GM23248 (cell line): Measurements from ENCODE around the gene PRKRIP1. TPM values are rescaled to one million over a fixed set of nuclear protein-coding genes. Genes with fewer than 3 reads are reported as not detected.
A peak's percentile ranks its signal among the peaks of the same experiment; 100 is the strongest.

Experiments
- DNase-seq: peaks from one replicate; pipeline ENCODE4 v3.0.0-alpha.2; 2015
- H2AFZ ChIP-seq: fragments of 200-600 bp; sonication (generic); 2 replicates; pipeline ENCODE4 v1.6.1; 2016; ENCODE audit warnings: antibody characterized with exemption
- H3F3A ChIP-seq: fragments of 200-600 bp; sonication (generic); 2 replicates; pipeline ENCODE4 v1.6.1; 2016; ENCODE audit warnings: mild to moderate bottlenecking, antibody characterized with exemption, mixed run types; ENCODE audit not compliant: insufficient read depth
- H3K27ac ChIP-seq: fragments of 200-600 bp; sonication (generic); 2 replicates; pipeline ENCODE4 v1.5.1; 2016; ENCODE audit warnings: mild to moderate bottlenecking
- H3K27me3 ChIP-seq: fragments of 200-600 bp; sonication (generic); replicated peaks from 2 replicates; pipeline ENCODE4 v1.6.1; 2016; ENCODE audit warnings: mild to moderate bottlenecking; ENCODE audit not compliant: insufficient read depth
- H3K36me3 ChIP-seq: fragments of 200-600 bp; sonication (generic); 2 replicates; pipeline ENCODE4 v1.6.1; 2016; ENCODE audit warnings: low read depth, mild to moderate bottlenecking
- H3K4me1 ChIP-seq: fragments of 200-600 bp; sonication (generic); 2 replicates; pipeline ENCODE4 v1.6.1; 2016; ENCODE audit warnings: mild to moderate bottlenecking; ENCODE audit not compliant: insufficient read depth
- H3K4me2 ChIP-seq: fragments of 200-600 bp; sonication (generic); one replicate; pipeline ENCODE4 v1.6.1; 2016; ENCODE audit warnings: mild to moderate bottlenecking; ENCODE audit not compliant: unreplicated experiment
- H3K4me3 ChIP-seq: fragments of 200-600 bp; sonication (generic); 2 replicates; pipeline ENCODE4 v1.5.1; 2016; ENCODE audit warnings: mild to moderate bottlenecking
- H3K79me2 ChIP-seq: fragments of 200-600 bp; sonication (generic); 2 replicates; pipeline ENCODE4 v1.6.1; 2016; ENCODE audit warnings: mild to moderate bottlenecking; ENCODE audit not compliant: insufficient read depth
- H3K9ac ChIP-seq: fragments of 200-600 bp; sonication (generic); 2 replicates; pipeline ENCODE4 v1.6.1; 2016; ENCODE audit warnings: mild to moderate bottlenecking
- H3K9me2 ChIP-seq: fragments of 200-600 bp; sonication (generic); 2 replicates; pipeline ENCODE4 v1.6.1; 2016; ENCODE audit warnings: mixed run types, mild to moderate bottlenecking, moderate library complexity; ENCODE audit not compliant: insufficient read depth
- H3K9me3 ChIP-seq: fragments of 200-600 bp; sonication (generic); one replicate; pipeline ENCODE4 v1.6.1; 2017; ENCODE audit warnings: low read depth
- H4K20me1 ChIP-seq: fragments of 200-600 bp; sonication (generic); 2 replicates; pipeline ENCODE4 v1.6.0; 2016; ENCODE audit not compliant: insufficient read depth
- EZH2 ChIP-seq: fragments of 200-600 bp; sonication (generic); IDR thresholded peaks from 2 replicates; pipeline ENCODE4 v1.6.1; 2018; ENCODE audit warnings: antibody characterized with exemption, mild to moderate bottlenecking; ENCODE audit not compliant: insufficient read depth, poor library complexity, severe bottlenecking
- EZH2phosphoT487 ChIP-seq: fragments of 200-600 bp; sonication (generic); IDR thresholded peaks from 2 replicates; pipeline ENCODE4 v1.6.1; 2018; ENCODE audit warnings: antibody characterized with exemption, moderate library complexity, mild to moderate bottlenecking, low read depth; ENCODE audit not compliant: insufficient read depth
- WGBS, 2 experiments: methylation state at CpG; one replicate each; pipeline ENCODE4 v1.1.6; 2015 to 2017; ENCODE audit warnings: low lambda C conversion rate in 2 of 2, low coverage in 1 of 2; ENCODE audit errors: missing lambda C conversion rate in 2 of 2; 5-methylcytosine and 5-hydroxymethylcytosine counted together
- in situ Hi-C: fragments of 300-500 bp; cut with MboI; formaldehyde crosslinking; loops from 2 replicates; pipeline ENCODE4 v1.15.0; 2020
- polyA plus RNA-seq: library from polyadenylated mRNA; unstranded; fragments of >200 nt; fragmentation: Nextera tagmentation; extraction: Ambion mirVana; gene quantifications from 2 replicates; pipeline ENCODE4 v1.2.1, GENCODE V29; 2016
- total RNA-seq: library from RNA; depleted of rRNA; stranded (reverse); fragments of >200 nt; shearing (Covaris generic); gene quantifications from 2 replicates; pipeline ENCODE4 v1.2.3, GENCODE V29; 2014

PRKRIP1 gene
- total and polyA plus RNA-seq, 2 experiments from 2014 or later: 17.3 to 19.1 TPM

DNA sequence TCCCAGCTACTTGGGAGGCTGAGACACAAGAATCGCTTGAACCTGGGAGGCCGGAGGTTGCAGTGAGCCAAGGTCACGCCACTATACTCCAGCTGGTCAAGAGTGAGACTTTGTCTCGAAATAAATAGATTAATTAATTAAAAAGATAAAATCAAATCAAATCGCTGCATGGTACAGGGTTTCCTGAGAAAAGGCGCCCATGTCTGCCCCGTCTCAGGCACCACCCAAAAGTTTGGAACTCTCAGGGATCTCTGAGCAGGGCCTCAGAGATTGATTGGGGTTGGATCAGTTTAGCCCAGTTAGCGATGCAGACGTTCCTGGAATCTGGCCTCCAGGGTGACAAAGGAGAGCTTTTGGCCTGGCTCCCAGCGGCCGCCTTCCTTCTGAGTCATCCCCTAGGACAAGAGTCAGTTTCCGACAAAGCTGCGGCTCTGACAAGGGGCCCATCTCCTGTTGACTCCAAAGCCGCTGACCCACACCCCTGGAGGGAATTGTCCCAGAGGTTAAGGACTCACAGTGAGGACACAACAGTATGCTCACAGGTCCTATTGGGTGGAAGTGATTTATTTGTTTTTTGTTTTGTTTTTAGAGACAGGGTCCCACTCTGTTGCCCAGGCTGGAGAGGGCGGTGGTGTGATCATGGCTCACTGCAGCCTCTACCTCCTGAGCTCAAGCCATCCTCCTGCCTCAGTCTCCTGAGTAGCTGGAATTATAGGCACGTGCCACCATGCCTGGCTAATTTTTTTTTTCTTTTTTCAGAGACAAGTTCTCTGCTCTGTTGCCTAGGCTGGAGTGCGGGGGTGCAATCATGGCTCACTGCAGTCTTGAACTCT, 44.0 kb downstream of the PRKRIP1 start:
- no peaks in the 10 kb centered on the region; the same call in 1 of the 2 replicates for H3K36me3 ChIP-seq
- H3F3A ChIP-seq: no peaks in the 10 kb centered on the region
- H3K79me2 ChIP-seq: 0 out of 2 replicates have a peak, but pooled peaks cover 1% of the 10 kb centered on the region
- H3K4me3 ChIP-seq: no peak overlapping the region
- no peaks in the 10 kb centered on the region for H3K9me2 ChIP-seq
- 76 to 78% methylated on average over 17 of the region's 17 CpGs for WGBS, 2 experiments
- no peak overlapping the region for H2AFZ ChIP-seq
- no peaks in the 10 kb centered on the region for H3K27me3 ChIP-seq
- H3K27ac ChIP-seq: no peak overlapping the region
- DNase-seq: peak; percentile 78
- H3K4me2 ChIP-seq: peak overlapping the region; percentile 5
- H3K4me1 ChIP-seq: 0 out of 2 replicates have a peak, but pooled peaks cover 8% of the 10 kb centered on the region
- H3K9me3 ChIP-seq: no peaks in the 10 kb centered on the region
- TF ChIP-seq EZH2 (no peak), EZH2phosphoT487 (no peak)
- H3K9ac ChIP-seq: no peak overlapping the region
- in situ Hi-C loops: no loop called here
- no peaks in the 10 kb centered on the region for H4K20me1 ChIP-seq

DNA sequence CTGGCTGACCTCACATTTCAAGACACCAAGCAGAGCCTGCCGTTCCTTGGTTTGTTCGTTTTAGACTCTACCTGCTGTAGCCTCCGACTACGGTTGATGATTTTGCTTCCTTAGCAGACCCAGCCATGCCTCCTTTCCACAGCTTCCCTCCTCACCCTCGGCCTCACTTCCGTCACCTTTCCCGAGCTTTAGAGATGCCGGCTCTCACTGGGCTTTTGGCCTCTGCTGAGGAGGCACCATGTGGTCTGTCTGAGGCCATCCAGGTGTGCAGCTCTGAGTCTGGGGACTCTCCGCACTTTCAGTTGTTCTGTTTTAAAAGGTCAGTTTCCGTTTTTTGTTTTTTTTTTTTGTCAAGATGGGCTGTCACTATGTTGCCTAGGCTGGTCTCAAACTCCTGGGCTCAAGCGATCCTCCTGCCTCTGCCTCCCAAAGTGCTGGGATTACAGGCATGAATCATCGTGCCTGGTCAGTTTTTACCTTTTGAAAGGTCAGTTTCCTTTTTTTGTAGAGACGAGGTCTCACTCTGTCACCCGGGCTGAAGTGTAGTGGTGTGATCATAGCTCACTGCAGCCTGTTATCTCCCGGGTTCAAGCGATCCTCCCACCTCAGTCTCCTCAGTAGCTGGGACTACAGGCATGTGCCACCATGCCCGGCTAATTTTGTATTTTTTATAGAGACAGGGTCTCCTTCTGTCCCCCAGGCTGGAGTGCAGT, 49.0 kb downstream of the PRKRIP1 start:
- no peaks in the 10 kb centered on the region for H3K79me2 ChIP-seq
- no peaks in the 10 kb centered on the region; the same call in 1 of the 2 replicates for H3K36me3 ChIP-seq
- H3K4me1 ChIP-seq: 0 out of 2 replicates have a peak, but pooled peaks cover 4% of the 10 kb centered on the region
- no peaks in the 10 kb centered on the region for H3F3A ChIP-seq
- DNase-seq: no peak
- no peak overlapping the region for H3K4me2 ChIP-seq
- no peaks in the 10 kb centered on the region for H4K20me1 ChIP-seq
- no peak overlapping the region for H3K4me3 ChIP-seq
- TF ChIP-seq EZH2phosphoT487 (no peak), EZH2 (no peak)
- H3K27me3 ChIP-seq: no peaks in the 10 kb centered on the region
- H2AFZ ChIP-seq: no peak overlapping the region
- no peak overlapping the region for H3K27ac ChIP-seq
- WGBS, 2 experiments: 95 to 96% methylated on average over 15 to 17 of the region's 17 CpGs
- H3K9ac ChIP-seq: no peak overlapping the region
- H3K9me3 ChIP-seq: no peaks in the 10 kb centered on the region
- H3K9me2 ChIP-seq: no peaks in the 10 kb centered on the region
- in situ Hi-C loops: no loop called here

DNA sequence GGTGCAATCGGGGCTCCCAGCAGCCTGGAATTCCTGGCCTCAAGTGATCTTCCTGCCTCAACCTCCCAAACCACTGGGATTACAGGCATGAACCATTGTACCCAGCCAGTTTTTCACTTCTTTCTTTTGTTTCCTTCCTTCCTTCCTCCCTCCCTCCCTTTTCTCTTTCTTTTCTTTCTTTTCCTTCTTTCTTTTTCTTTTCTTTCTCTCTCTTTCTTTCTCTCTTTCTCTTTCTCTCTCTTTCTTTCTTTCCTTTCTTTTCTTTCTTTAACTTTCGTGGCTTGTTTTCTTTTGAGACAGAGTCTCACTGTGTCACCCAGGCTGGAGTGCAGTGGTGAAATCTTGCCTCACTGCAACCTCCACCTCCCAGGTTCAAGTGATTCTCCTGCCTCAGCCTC, 49.5 kb downstream of the PRKRIP1 start:
- Histone ChIP-seq H3K27ac (no peak overlapping the region), H3K4me3 (no peak overlapping the region), H3K36me3 (no peaks in the 10 kb centered on the region; the same call in 1 of the 2 replicates), H3K9ac (no peak overlapping the region), H3F3A (no peaks in the 10 kb centered on the region), H3K4me1 (no peaks in the 10 kb centered on the region), H3K79me2 (no peaks in the 10 kb centered on the region), H3K4me2 (no peak overlapping the region), H4K20me1 (no peaks in the 10 kb centered on the region), H3K27me3 (no peaks in the 10 kb centered on the region), H3K9me3 (no peaks in the 10 kb centered on the region), H2AFZ (no peak overlapping the region), H3K9me2 (no peaks in the 10 kb centered on the region)
- DNase-seq: no peak
- in situ Hi-C loops: no loop called here
- TF ChIP-seq EZH2 (no peak), EZH2phosphoT487 (no peak)
- WGBS, 2 experiments: 71 to 79% methylated on average over 2 of the region's 2 CpGs

GRCh38 chr7:102446387-102447156, 50.4 kb downstream of the PRKRIP1 start:
- TF ChIP-seq EZH2 (no peak), EZH2phosphoT487 (no peak)
- 94 to 96% methylated on average over 40 of the region's 41 CpGs for WGBS, 2 experiments
- no peaks in the 10 kb centered on the region for H4K20me1 ChIP-seq
- no peak overlapping the region for H2AFZ ChIP-seq
- no peaks in the 10 kb centered on the region; the same call in 1 of the 2 replicates for H3K36me3 ChIP-seq
- H3K27me3 ChIP-seq: no peaks in the 10 kb centered on the region
- no peak overlapping the region for H3K27ac ChIP-seq
- no peaks in the 10 kb centered on the region for H3K79me2 ChIP-seq
- no peak overlapping the region for H3K4me2 ChIP-seq
- in situ Hi-C loops: no loop called here
- no peak for DNase-seq
- H3K4me1 ChIP-seq: no peaks in the 10 kb centered on the region
- no peaks in the 10 kb centered on the region for H3K9me3 ChIP-seq
- no peak overlapping the region for H3K4me3 ChIP-seq
- no peak overlapping the region for H3K9ac ChIP-seq
- no peaks in the 10 kb centered on the region for H3K9me2 ChIP-seq
- no peaks in the 10 kb centered on the region for H3F3A ChIP-seq
